Cardiac septum (tissue), 1 donor: ENCODE data around the gene KIR2DL3. TPM values are rescaled to one million over a fixed set of nuclear protein-coding genes. Genes with fewer than 3 reads are reported as not detected.
"Not testable (repeated sequence)": the region's sequence is repeated elsewhere in the genome, so short reads cannot be mapped to it uniquely, and the experiment has no call there.

ENCODE experiments used
- DNase-seq: peaks from one replicate; pipeline ENCODE4 v3.0.0-alpha.2; 2020; ENCODE audit warnings: low spot score
- intact Hi-C: fragments of 100-400 bp; cut with DNase I; formaldehyde crosslinking; loops from one replicate; pipeline ENCODE4 v1.14.0; 2022
- total RNA-seq: library from RNA; stranded (reverse); fragmentation: NEBNext Ultra II Directional; extraction: Animal tissue kit (Norgen Biotek cat#: 25700); gene quantifications from one replicate; pipeline ENCODE4 v1.2.1, GENCODE V29; 2021
- donor health status: DM: no; HTN: no; CAD: no.

KIR2DL3 gene
- total RNA-seq, 1 donor from 2014 or later: not detected

DNA sequence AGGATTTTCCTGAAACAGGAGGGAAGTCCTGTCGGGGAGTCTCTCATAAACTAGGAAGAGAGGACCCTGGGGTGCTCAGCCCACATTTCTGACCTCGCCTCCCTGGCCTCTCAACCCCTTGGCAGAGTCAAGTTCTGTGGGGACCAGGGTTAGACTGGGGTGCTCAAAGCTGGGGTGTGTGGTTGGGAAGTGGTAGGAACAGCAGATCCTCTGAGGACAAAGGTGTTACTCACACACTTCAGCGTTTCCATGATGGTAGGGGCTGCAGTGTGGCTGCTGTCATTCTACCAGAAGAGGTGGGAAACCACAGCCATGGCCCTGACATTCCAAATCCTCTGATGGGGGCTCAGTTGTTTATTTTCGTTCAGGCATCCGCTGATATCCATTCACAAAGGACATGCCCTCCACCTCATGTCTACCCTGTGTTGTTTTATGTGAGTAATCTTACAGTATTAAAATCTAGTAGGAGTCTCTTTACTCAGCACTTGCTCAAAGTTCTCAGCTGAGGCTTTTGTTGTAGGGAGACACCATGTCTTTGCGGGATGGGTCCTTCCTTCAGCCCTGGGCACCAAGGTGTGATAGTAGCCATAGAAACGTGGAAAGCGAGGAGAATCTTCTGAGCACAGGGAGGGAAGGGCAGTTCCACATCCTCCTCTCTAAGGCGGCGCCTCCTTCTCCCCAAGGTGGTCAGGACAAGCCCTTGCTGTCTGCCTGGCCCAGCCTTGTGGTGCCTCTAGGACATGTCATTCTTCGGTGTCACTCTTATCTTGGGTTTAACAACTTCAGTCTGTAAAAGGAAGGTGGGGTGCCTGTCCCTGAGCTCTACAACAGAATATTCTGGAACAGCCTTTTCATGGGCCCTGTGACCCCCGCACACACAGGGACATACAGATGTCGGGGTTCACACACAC, 1.5 kb downstream of the KIR2DL3 start:
- intact Hi-C loops: loop anchor here (5.0 kb wide), 1 partner anchor 107 kb away; no protein-coding TSS in a partner anchor

GRCh38 chr19:54741950-54742349, 3.6 kb downstream of the KIR2DL3 start:
- intact Hi-C loops, DNase-seq: not testable (repeated sequence)

More for the DNA sequence above, 1.5 kb downstream of the KIR2DL3 start:
- no peak for DNase-seq

DNA sequence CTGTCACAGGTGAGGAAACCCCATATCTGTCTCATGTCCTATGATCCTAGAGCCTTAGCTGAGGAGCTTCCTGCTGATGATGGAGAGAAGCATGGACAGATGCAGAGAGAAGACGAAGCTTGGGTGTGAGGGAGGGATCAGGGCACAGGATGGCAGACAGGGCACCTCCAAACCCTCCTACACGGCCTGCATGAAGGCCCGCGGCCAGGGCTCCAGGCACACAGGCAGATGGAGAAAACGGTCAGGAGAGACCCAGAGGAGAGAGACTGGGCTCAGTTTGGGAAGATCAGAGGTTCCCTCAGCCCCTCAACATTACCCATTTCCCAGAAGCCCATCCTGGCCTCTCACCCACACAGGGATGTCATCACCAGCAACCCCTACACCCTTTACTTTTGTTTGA, 5.8 kb downstream of the KIR2DL3 start:
- DNase-seq, intact Hi-C loops: not testable (repeated sequence)

- peak; percentile 90 for DNase-seq
- intact Hi-C loops: not testable (repeated sequence)
Measured at GRCh38 chr19:54747614-54748322, 9.5 kb downstream of the KIR2DL3 start.

DNA sequence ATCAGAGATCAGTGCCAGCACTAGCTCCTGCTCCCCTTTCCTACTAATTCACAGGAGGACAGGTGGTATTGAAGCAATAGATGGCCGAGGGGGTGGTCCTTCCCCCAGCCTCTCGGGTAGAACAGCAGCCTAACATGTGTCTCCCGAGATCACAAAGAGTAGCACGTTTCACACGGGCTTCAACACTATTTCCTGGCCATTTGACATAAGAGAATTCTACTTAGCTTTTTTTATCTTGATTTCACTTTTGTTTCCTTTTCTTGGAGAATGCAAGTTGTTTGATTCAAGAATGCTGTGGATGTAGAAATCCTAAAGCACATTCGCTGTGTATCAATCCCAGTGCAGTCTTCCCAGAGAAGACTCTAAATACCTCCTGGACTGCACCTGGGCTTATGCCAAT, 12.0 kb downstream of the KIR2DL3 start:
- intact Hi-C loops: not testable (repeated sequence)

DNA sequence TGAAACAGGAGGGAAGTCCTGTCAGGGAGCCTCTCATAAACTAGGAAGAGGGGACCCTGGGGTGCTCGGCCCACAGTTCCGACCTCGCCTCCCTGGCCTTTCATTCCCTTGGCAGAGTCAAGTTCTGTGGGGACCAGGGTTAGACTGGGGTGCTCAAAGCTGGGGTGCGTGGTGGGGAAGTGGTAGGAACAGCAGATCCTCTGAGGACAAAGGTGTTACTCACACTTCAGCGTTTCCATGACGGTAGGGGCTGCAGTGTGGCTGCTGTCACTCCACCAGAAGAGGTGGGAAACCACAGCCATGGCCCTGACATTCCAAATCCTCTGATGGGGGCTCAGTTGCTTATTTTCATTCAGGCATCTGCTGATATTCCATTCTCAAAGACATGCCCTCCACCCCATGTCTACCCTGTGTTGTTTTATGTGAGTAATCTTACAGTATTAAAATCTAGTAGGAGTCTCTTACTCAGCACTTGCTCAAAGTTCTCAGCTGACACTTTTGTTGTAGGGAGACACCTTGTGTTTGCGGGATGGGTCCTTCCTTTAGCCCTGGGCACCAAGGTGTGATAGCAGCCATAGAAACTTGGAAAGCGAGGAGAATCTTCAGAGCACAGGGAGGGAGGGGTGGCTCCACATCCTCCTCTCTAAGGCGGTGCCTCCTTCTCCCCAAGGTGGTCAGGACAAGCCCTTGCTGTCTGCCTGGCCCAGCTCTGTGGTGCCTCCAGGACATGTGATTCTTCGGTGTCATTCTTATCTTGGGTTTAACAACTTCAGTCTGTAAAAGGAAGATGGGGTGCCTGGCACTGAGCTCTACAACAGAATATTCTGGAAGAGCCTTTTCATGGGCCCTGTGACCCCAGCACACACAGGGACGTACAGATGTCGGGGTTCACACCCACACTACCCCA, 18.1 kb downstream of the KIR2DL3 start:
- intact Hi-C loops, DNase-seq: not testable (repeated sequence)

More for the DNA sequence above, 12.0 kb downstream of the KIR2DL3 start:
- DNase-seq: not testable (repeated sequence)

GRCh38 chr19:54758577-54758976, 20.3 kb downstream of the KIR2DL3 start:
- DNase-seq, intact Hi-C loops: not testable (repeated sequence)

GRCh38 chr19:54764219-54764618, 25.9 kb downstream of the KIR2DL3 start:
- intact Hi-C loops, DNase-seq: not testable (repeated sequence)

GRCh38 chr19:54766464-54766863, 28.2 kb downstream of the KIR2DL3 start:
- DNase-seq, intact Hi-C loops: not testable (repeated sequence)

- DNase-seq, intact Hi-C loops: not testable (repeated sequence)
Measured at GRCh38 chr19:54769646-54770045, 31.3 kb downstream of the KIR2DL3 start, which contains the start of gene KIR2DL1. Gene KIR2DL1 (plus strand): TSS chr19:54769793. CDS start chr19:54769851, 58 bp downstream.

DNA sequence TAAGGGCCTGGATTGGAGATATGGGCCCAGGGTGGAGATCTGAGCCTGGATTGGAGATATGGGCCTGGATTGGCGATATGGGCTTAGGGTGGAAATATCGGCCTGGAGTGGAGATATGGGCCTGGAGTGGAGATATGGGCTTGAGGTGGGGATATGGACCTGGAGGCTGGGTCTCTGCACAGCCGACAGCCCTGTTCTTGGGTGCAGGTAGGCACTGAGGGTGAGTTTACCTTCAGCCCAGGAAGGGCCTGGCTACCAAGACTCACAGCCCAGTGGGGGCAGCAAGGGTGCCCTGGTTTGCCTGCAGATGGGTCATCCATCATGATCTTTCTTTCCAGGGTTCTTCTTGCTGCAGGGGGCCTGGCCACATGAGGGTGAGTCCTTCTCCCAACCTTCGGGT, 32.2 kb downstream of the KIR2DL3 start:
- DNase-seq, intact Hi-C loops: not testable (repeated sequence)

DNA sequence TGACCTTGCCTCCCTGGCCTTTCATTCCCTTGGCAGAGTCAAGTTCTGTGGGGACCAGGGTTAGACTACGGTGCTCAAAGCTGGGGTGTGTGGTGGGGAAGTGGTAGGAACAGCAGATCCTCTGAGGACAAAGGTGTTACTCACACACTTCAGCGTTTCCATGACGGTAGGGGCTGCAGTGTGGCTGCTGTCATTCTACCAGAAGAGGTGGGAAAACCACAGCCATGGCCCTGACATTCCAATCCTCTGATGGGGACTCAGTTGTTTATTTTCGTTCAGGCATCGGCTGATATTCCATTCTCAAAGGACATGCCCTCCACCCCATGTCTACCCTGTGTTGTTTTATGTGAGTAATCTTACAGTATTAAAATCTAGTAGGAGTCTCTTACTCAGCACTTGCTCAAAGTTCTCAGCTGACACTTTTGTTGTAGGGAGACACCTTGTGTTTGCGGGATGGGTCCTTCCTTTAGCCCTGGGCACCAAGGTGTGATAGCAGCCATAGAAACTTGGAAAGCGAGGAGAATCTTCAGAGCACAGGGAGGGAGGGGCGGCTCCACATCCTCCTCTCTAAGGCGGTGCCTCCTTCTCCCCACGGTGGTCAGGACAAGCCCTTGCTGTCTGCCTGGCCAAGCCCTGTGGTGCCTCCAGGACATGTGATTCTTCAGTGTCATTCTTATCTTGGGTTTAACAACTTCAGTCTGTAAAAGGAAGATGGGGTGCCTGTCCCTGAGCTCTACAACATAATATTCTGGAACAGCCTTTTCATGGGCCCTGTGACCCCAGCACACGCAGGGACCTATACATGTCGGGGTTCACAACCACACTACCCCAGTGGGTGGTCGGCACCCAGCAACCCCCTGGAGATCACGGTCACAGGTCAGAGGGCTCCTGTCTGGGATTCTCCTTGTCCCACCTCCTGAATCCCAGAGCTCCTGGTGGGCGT, 33.0 kb downstream of the KIR2DL3 start:
- DNase-seq, intact Hi-C loops: not testable (repeated sequence)

GRCh38 chr19:54772666-54773065, 34.4 kb downstream of the KIR2DL3 start:
- DNase-seq, intact Hi-C loops: not testable (repeated sequence)

GRCh38 chr19:54775095-54775815, 36.9 kb downstream of the KIR2DL3 start:
- intact Hi-C loops, DNase-seq: not testable (repeated sequence)

- intact Hi-C loops, DNase-seq: not testable (repeated sequence)
Measured at GRCh38 chr19:54775830-54776229, 37.5 kb downstream of the KIR2DL3 start.

DNA sequence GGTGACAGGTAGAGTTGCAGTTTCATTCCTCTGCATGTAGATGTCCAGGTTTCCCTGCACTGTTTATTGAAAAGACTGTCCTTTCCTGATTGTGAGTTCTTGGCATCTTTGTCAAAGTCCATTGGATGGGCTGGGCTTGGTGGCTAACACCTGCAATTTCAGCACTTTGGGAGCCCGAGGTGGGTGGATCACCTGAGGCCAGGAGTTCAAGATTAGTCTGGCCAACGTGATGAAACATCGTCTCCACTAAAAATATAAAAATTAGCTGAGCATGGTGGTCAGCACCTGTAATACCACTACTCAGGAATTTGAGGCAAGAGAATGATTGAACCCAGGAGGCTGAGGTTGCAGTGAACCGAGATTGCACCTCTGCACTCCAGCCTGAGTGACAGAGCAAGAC, 39.5 kb downstream of the KIR2DL3 start:
- intact Hi-C loops, DNase-seq: not testable (repeated sequence)

GRCh38 chr19:54778896-54779295, 40.6 kb downstream of the KIR2DL3 start:
- intact Hi-C loops: not testable (repeated sequence)

More at GRCh38 chr19:54778896-54779295, 40.6 kb downstream of the KIR2DL3 start:
- not testable (repeated sequence) for DNase-seq
